GM19238 (cell line): ENCODE measurements around the gene AGO3.
"Not testable (repeated sequence)": the region's sequence is repeated elsewhere in the genome, so short reads cannot be mapped to it uniquely, and the experiment has no call there.

Source experiments
- DNase-seq: peaks from one replicate; pipeline ENCODE4 v3.0.0; 2011; ENCODE audit warnings: low spot score; ENCODE audit not compliant: insufficient read length

The AGO3 gene

DNA sequence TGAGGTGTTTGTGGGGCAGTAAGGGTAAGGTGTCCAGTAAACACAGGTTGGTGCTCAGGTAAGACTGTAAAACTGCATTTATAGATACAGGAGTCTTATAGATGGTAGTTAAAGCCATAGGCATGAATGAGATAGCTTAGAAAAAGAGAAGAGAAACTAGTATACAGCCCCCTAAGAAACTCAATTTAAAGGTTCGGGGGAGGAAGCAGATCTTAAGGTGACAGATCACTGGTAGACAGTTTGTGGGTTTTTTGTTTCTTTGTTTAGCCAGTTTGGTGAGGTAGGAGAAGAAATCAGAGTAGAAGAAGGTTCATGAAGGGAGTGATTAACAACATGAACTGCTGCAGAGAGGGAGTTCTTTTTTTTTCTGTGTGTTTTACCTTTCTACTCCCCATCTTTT lies 6.1 kb upstream of the AGO3 start:
- no peak for DNase-seq

DNA sequence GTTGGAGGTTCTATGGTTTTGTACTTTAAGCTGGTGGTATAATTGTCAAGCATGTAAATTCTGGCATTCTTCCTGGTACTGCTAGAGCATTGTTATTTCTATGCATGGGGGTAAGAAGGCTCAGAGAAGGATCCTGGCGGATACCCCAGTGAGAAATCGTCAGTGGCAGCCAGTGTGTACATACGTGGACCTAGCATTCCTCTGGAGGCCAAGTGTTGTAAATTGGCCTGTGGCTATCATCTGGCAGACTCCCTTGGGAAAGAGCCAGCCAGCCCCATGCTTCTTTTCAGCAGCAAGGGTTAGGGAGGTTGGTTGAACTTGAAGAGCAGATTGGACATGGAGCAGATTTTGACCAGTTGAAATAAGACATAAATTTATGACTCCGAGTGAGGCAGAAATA lies 5.2 kb upstream of the AGO3 start:
- DNase-seq, result no peak

DNA sequence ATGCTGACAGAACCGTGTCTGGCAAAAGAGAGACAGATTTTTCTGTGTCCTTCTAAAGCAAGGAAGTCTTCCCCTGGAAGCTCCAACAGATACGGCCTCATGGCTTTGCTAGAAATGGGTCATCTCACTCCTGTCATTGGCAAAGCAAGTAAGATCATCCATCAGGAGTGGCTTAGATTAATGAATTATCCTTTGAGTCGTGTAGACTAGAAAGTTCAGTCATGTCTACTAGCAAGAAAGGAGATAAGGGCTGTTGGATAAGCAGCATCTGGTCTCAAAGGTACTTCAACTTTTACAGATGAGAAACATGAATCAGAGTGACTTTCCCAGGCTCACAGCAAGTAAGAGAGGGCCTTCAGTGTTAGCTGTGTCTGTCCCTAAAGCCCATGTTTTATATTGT lies 3.4 kb upstream of the AGO3 start:
- DNase-seq, result no peak

DNA sequence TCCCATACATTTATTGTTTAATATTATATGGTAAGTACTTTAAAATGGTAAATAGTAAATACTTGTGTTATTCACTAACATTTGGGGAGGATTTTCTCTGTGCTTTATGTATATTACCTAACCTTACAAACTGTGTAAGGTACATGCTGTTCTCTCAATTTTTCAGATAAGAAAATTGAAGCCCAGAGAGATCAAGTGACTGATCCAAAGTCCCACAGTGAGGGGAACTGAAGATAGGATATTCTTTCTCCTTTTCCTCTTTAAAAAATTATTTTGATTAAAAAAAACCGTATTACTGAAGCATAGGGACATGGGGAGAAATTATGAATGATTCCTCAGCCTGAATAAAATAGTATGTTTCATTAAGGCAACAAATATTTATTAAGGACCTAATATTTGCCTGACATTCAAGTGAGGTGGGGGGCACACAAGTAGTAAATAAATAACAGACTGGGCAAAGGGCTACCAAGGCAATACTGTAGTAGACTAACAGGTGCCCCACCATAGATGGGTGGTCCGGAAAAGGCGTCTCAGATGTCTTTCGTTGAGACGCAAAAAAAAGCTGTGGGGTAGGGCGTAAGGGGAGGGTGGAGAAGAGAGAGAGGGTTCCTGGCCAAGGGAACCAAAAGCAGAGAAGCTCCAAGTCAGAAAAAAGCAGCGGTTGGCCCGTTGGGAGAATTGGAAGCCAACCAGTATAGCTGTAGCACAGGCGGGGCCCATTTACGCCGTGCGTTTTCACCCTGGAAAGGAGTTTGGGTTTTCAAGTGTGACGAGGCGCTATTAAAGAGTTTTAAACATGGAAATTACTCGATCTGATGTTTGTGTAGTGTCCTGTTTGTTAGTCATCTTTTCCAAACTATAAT lies 944 bp upstream of the AGO3 start:
- DNase-seq, result peak; percentile 5

DNA sequence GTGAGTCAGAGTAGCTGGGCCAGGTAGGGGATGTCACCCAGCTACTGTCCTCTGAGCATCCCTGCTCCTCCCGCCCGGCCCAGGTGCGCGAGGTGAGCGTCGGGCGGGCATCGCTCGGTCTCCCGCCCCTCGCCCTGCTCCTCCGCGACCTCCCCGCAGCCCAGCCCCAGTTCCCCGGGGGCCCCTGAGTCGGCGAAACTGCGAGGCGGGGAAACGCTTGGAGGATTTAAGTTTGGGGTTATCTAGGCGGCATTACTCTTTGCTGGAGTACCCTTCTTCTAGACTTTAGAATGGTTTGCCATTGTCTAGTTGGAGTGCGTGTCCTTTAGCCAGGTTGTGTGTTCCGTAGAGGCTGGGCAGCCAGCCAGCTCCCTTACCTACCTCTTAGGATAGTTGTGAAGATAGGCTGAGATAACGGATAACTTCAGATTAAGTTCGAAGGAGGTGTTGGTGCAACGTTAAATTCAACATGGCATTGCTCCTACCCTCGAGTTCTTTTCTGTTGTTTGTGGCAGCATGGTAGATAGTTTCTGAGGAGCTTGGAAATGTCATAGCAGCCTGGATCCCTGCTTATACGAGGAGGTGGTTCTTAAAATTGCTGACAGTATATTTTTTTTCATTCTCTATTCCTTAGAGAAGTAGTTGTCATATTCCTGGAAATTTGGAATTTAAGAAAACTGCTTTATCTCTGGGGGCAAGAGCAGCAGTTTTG lies 697 bp downstream of the AGO3 start:
- DNase-seq, result no peak

DNA sequence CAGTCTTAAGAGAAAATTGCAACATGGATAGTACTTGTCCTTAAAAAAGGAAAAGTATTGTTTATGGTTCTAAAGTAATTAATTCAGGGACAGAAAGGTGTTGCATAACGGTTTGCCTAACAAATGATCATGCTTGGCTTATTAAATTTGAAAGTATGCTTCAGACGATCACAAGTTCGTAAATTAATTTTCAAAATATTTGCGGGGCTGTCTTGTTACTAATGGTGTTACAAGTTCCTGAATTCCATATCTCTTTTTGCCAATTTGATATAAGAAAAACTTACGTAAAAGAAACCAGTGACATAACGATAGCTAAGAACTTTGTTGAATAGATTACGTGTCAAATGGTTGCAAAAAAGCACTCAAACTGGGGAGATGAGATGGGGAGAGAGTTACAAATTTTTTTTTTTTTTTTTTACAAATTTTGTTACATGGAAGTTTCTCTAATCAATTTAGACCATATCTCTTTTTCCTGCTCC lies 1.3 kb downstream of the AGO3 start:
- DNase-seq, result no peak

DNA sequence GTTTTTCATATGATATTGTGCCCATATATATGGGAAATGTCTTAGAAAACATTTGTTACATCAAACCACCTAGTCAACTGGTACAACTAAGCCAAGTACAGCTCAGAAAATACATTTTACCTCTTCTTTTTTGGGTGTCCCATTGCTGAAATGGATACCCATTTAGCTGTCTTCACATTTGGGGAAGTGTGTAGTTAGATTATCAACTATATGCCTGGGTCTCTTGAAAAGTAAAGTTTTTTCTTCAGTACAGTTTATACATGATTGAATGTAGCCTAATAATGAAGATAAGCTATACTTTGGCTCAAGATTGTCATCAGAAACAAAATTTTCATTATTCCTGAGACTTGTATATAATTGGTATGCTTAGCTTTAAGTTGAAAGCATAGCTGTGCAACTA lies 2.0 kb downstream of the AGO3 start:
- no peak for DNase-seq

DNA sequence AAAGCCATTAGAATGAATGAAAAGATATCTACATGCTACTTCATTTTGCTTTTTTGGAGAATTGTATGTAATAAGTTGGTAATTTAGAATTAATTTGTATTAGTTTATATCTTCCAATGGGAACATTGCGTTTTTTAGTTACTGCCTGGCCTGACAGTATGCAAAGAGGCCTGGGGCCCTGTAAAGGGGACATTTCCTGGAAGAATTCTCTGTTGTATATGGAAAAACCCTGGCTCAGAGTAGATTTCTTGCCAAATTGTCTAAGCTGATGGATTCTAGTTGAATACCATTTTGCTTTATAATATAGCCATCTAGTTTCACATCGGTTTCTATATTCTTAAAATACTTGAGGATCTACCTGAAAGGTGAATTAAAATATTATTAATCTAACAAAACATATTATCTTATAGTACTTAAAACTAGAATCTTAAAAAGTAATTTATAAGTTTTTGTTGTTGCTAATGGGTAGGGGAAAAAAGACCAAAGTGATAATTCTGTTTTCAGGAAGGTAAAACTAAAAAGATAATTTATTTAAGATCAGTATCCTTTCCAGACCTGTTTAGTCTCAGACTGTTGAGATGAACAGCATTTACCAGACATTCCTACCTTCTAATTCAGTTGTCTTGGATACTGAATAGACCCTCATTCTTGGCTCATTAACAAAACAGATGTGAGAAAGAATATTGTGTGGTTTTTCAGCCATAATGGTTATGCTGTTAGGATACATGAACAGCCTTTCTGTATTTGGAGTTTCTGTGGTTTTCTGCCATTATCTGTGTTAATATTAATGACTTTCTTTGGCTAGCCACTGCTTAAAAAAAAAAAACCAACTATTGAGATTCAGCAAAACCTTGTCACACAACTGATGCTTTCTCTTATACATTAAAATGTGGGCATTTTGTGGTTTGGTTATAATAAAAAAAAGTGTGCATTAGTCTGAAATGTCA lies 4.8 kb downstream of the AGO3 start:
- DNase-seq, result no peak

DNA sequence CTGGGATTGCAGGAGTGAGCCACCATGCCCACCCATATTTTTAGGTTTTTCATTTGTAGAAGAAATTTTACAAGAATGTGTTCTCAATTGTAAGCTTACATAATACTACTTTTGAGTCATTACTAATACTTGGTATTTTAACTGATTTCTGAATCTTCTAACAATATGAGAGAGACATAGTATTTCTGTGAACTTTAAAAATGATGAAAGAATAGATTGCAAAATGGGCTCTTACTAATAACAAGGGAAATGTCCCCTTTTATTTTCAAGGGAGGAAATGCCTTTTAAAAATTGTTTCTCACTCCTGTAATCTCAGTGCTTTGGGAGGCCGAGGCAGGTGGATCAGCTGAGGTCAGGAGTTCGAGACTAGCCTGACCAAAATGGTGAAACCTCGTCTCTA lies 5.9 kb downstream of the AGO3 start:
- DNase-seq, result no peak

DNA sequence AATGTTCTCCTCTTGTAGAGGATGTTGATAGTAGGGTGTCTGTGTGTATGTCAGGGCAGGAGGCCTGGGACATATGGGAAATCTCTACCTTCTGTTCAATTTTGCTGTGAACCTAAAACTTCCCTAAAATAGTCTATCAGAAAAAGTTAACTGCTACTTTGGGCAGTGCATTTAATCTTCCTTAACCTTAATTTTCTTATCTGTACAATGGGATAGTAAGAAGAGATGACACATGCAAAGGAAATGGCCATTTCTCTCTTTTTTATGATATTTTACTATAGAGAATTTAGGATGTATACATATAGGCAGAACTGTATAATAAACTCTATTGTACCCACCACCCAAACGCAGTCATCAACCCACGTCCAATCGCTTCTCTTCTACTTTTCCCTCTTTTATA lies 8.6 kb downstream of the AGO3 start:
- DNase-seq, result no peak

DNA sequence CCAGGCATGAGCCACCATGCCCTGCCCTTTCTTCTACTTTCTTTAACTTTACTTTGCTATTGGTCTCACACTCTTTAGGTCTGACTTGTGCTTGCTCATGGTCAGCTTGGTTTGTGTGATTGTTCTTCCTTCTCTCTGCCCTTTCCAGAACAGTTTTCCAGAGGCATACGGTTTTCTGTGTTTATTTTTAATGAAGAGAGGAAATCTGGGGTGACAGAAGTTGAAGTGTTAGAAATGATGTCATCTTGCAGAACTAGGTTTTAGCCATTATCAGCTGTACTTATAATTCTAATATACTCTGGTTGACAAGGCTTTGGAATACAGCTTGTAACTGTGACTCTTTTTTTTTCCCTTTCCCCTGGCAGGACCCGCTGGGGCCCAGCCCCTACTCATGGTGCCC lies 14.4 kb downstream of the AGO3 start:
- DNase-seq, result no peak

DNA sequence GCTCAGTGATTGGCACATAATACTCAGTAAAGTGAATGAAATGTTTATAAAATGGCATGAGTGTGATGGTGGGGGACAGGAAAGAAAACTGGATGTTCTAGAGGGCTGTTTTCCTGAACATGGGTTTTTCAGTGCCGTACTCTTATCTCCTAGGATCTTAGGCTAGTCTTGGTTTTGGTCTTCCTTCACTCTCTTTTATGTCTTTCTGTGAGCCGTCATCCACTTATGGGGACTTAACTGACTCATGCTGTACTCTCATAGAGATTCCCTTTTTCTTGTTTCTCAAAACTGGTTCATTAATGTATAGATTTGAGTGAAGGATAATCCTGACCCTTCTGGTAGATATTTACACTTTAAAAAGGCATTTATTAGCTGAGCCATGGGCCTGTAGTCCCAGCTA lies 16.6 kb downstream of the AGO3 start:
- DNase-seq, result no peak

DNA sequence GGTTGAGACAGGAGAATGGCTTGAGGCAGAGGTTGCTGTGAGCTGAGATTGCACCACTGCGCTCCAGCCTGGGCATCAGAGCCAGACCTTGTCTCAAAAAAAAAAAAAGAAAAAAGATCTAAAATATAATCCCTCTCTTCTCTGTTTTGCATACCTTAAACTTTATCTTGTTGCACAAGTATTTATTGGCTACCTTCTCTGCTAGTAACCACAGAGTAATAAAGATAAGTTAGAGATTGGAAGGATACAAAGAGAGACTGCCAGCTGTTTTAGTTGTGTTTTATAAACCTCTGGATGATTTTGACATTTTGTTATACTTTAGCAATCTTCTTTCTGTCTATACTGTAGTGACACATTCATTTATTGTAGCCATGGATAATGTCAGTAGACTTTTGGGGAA lies 27.7 kb downstream of the AGO3 start:
- no peak for DNase-seq

DNA sequence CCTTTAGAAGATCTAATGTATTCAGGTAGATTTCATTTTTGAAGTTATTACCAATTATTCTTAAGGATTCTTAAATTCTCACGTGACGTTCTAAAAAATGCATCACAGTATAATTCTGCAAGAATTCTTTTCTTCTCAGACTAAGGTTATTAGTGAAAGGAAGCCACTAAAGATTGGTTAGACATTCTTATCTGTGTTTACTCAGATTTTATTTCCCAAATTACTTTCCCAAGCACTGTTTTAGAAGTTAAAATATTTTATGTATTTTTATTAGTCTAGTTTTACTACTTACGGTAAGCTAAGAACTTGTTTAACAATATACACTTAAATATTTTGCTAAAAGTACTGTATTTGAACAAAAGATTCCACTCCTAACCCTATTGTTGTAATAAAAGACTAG lies 28.4 kb downstream of the AGO3 start:
- DNase-seq, result no peak

DNA sequence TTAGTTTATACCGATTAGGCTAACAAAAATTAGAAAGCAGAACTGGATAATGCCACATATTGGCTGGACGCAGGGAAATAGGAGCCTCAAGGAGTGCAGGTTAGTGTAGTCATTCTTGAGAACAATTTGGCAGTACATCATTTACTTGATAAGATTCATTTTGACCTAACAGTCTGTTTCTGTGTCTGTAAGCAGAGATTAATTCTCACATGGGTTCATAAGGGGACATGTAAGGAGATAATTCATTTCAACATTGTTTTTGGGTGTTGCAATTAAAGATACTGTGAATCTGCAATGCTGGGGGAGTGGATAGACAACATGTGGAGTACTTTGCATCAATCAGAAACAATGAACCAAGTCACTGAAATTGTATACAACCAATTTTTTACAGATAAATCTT lies 32.0 kb downstream of the AGO3 start:
- no peak for DNase-seq

DNA sequence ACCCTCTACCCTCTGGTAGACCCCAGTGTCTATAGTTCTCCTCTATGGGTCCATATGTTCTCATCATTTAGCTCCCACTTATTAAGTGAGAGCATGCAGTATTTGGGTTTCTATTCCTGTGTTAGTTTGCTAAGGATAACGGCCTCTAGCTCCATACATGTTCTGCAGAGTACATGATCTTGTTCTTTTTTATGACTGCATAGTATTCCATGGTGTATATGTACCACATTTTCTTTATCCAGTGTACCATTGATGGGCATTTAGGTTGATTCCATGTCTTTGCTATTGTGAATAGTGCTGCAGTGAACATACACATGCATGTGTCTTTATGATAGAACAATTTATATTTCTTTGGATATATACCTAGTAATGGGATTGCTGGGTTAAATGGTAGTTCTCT lies 33.4 kb downstream of the AGO3 start:
- not testable (repeated sequence) for DNase-seq

DNA sequence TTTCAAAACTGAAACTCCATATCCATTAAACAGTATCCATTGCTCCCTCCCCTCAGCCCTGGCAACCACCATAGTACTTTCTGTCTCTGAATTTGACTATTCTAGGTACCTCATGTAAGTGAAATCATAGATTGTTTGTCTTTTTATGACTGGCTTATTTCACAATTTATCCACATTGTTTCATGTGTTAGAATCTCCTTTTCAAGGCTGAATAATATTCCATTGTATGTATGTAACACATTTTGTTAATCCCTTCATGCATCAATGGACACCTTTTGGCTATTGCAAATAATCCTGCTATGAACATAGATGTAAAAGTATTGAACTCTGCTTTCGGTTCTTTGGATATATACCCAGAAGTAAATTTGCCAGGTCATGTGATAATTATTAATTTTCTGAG lies 37.5 kb downstream of the AGO3 start:
- DNase-seq, result no peak

DNA sequence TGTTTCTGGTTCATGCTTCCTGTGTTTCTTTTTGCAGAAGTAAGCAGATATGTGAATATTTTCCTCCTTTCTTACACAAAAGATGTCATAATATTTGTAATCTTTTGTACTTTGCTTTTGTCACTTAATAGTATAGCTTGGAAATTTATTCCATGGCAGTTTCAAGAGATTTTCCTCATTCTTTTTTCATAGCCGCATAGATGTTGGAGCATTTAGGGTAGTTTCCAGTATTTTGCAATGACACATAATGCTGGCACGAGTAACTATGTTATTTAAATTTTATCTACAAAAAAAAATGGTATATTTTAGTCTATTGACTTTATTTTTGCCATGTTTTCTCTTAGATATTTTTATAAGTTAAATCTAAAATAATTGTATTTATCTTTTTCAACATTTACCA lies 40.7 kb downstream of the AGO3 start:
- no peak for DNase-seq

DNA sequence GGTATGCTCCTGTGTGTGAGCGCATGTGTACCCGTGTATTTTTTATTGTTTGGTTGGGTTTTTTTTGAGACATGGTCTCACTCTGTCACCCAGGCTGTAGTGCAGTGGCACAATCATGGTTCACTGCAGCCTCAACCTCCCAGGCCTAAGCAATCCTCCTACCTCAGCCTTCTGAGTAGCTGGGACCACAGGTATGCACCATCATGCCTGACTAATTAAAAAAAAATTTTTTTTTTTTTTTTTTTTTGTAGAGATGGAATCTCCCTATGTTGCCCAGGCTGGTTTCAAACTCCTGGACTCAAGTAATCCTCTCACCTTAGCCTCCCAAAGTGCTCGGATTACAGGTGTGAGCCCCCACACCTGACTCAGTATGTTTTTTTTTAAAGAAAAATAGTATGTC lies 41.7 kb downstream of the AGO3 start:
- DNase-seq, result not testable (repeated sequence)

DNA sequence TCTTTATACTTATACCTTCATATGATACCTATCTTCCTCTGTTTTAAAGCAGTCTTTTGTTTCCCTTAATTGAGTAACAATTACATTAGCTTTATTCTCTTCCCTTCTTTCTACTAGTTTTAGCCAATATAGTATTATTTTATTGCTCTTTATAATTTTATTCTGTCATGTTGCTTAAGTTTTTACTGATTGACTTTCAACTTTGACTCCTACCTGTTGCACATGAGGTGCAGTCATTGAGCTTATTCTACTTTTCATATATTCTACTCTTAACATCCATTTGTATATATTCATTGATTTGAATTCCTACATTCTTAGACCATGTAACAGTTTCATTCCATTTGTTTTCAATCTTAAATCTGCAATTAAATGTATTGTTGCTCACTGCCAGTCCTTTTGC lies 49.2 kb downstream of the AGO3 start:
- no peak for DNase-seq

DNA sequence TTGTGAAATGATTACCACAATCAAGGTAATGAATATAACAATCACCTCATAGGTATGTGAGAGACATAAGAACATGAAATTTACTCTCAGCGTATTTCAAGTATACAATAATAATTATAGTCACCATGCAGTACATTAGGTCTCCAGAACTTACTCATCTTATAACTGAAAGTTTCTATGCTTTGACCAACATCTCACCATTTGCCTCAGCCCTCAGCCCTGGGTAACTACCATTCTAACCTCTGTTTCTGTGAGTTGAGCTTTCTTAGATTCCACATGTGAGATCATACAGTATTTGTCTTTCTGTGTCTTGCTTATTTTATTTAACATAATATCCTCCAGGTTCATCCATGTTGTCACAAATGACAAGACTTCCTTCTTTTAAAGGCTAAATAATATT lies 57.3 kb downstream of the AGO3 start:
- DNase-seq, result no peak
